ACC112 (cell line): ENCODE measurements around the gene LIPH.
"Not testable (repeated sequence)": the region's sequence is repeated elsewhere in the genome, so short reads cannot be mapped to it uniquely, and the experiment has no call there.

ENCODE experiments used
- H2AFZ ChIP-seq: fragments of 200-600 bp; sonication (generic); one replicate; pipeline ENCODE4 v1.6.0; 2017; ENCODE audit warnings: antibody characterized with exemption, low read length; ENCODE audit not compliant: unreplicated experiment
- H3K27ac ChIP-seq: fragments of 200-600 bp; sonication (generic); 2 replicates; pipeline ENCODE4 v1.5.1; 2014; ENCODE audit warnings: low read depth, mild to moderate bottlenecking, antibody characterized with exemption, low read length, moderate library complexity
- H3K27me3 ChIP-seq: fragments of 200-600 bp; sonication (generic); 2 replicates; pipeline ENCODE4 v1.6.1; 2014; ENCODE audit warnings: mild to moderate bottlenecking, antibody characterized with exemption, low read length, moderate library complexity, mixed read lengths; ENCODE audit not compliant: insufficient read depth
- H3K36me3 ChIP-seq: fragments of 200-600 bp; sonication (generic); 2 replicates; pipeline ENCODE4 v1.6.1; 2016; ENCODE audit warnings: mild to moderate bottlenecking, antibody characterized with exemption, low read length, moderate library complexity, mixed read lengths; ENCODE audit not compliant: insufficient read depth
- H3K4me1 ChIP-seq: fragments of 200-600 bp; sonication (generic); one replicate; pipeline ENCODE4 v1.6.1; 2016; ENCODE audit warnings: low read length, mixed read lengths; ENCODE audit not compliant: insufficient read depth, unreplicated experiment, control insufficient read depth
- H3K4me3 ChIP-seq: fragments of 200-600 bp; sonication (generic); 2 replicates; pipeline ENCODE4 v1.5.1; 2014; ENCODE audit warnings: mild to moderate bottlenecking, low read depth, low read length
- H3K79me2 ChIP-seq: fragments of 200-600 bp; sonication (generic); one replicate; pipeline ENCODE4 v1.6.0; 2016; ENCODE audit warnings: low read length; ENCODE audit not compliant: control insufficient read depth, unreplicated experiment, insufficient read depth

The LIPH gene

GRCh38 chr3:185489462-185489861 is 62.9 kb downstream of the LIPH start:
- H3K27me3 ChIP-seq: no peaks in the 10 kb centered on the region
- no peak overlapping the region for H3K4me3 ChIP-seq
- no peak overlapping the region for H2AFZ ChIP-seq
- H3K36me3 ChIP-seq: peaks cover 33% of the 10 kb centered on the region
- no peaks in the 10 kb centered on the region for H3K79me2 ChIP-seq
- no peak overlapping the region for H3K27ac ChIP-seq
- H3K4me1 ChIP-seq: no peaks in the 10 kb centered on the region

GRCh38 chr3:185488465-185488864 is 63.9 kb downstream of the LIPH start:
- H3K79me2 ChIP-seq: no peaks in the 10 kb centered on the region
- H3K4me3 ChIP-seq: no peak overlapping the region
- peaks cover 25% of the 10 kb centered on the region for H3K36me3 ChIP-seq

GRCh38 chr3:185486394-185486793 is 66.0 kb downstream of the LIPH start:
- H3K27ac ChIP-seq: no peak overlapping the region
- H3K4me3 ChIP-seq: no peak overlapping the region
- no peak overlapping the region for H2AFZ ChIP-seq
- no peaks in the 10 kb centered on the region for H3K4me1 ChIP-seq
- H3K36me3 ChIP-seq: peaks cover 14% of the 10 kb centered on the region
- H3K27me3 ChIP-seq: no peaks in the 10 kb centered on the region
- H3K79me2 ChIP-seq: no peaks in the 10 kb centered on the region

More at GRCh38 chr3:185488465-185488864, 63.9 kb downstream of the LIPH start:
- H2AFZ ChIP-seq: no peak overlapping the region
- H3K27ac ChIP-seq: no peak overlapping the region
- H3K27me3 ChIP-seq: no peaks in the 10 kb centered on the region
- no peaks in the 10 kb centered on the region for H3K4me1 ChIP-seq

GRCh38 chr3:185484296-185484695 is 68.1 kb downstream of the LIPH start:
- no peak overlapping the region for H2AFZ ChIP-seq
- no peak overlapping the region for H3K27ac ChIP-seq

GRCh38 chr3:185479373-185479945 is 72.9 kb downstream of the LIPH start:
- Histone ChIP-seq H3K27ac (no peak overlapping the region), H3K4me1 (no peaks in the 10 kb centered on the region), H3K27me3 (no peaks in the 10 kb centered on the region), H3K79me2 (no peaks in the 10 kb centered on the region), H3K4me3 (no peak overlapping the region), H3K36me3 (peaks cover 22% of the 10 kb centered on the region), H2AFZ (no peak overlapping the region)

More at GRCh38 chr3:185484296-185484695, 68.1 kb downstream of the LIPH start:
- Histone ChIP-seq H3K4me3 (no peak overlapping the region), H3K36me3 (peaks cover 10% of the 10 kb centered on the region), H3K4me1 (no peaks in the 10 kb centered on the region), H3K79me2 (no peaks in the 10 kb centered on the region), H3K27me3 (no peaks in the 10 kb centered on the region)

- Histone ChIP-seq H3K4me3 (no peak overlapping the region), H3K4me1 (no peaks in the 10 kb centered on the region), H2AFZ (no peak overlapping the region), H3K79me2 (no peaks in the 10 kb centered on the region), H3K27ac (no peak overlapping the region), H3K36me3 (peaks cover 22% of the 10 kb centered on the region), H3K27me3 (no peaks in the 10 kb centered on the region)
These were observed 75.1 kb downstream of the LIPH start for GRCh38 chr3:185477316-185477715.

- not testable (repeated sequence) for H2AFZ ChIP-seq, H3K4me1 ChIP-seq, H3K4me3 ChIP-seq, H3K27ac ChIP-seq, H3K27me3 ChIP-seq, H3K79me2 ChIP-seq
- peaks cover 18% of the 10 kb centered on the region for H3K36me3 ChIP-seq
These were observed 77.5 kb downstream of the LIPH start for GRCh38 chr3:185474922-185475321.

GRCh38 chr3:185473290-185473815 is 79.0 kb downstream of the LIPH start:
- H2AFZ ChIP-seq: no peak overlapping the region
- H3K27me3 ChIP-seq: no peaks in the 10 kb centered on the region
- no peak overlapping the region for H3K27ac ChIP-seq
- H3K79me2 ChIP-seq: no peaks in the 10 kb centered on the region
- H3K4me3 ChIP-seq: no peak overlapping the region
- peaks cover 18% of the 10 kb centered on the region for H3K36me3 ChIP-seq
- H3K4me1 ChIP-seq: no peaks in the 10 kb centered on the region

- Histone ChIP-seq H3K4me3 (no peak overlapping the region), H3K27ac (no peak overlapping the region), H3K36me3 (peaks cover 17% of the 10 kb centered on the region), H3K4me1 (no peaks in the 10 kb centered on the region), H3K79me2 (no peaks in the 10 kb centered on the region), H3K27me3 (no peaks in the 10 kb centered on the region), H2AFZ (no peak overlapping the region)
These were observed 82.1 kb downstream of the LIPH start for GRCh38 chr3:185470323-185470722.

GRCh38 chr3:185469542-185469941 is 82.8 kb downstream of the LIPH start:
- H2AFZ ChIP-seq: no peak overlapping the region
- H3K27me3 ChIP-seq: no peaks in the 10 kb centered on the region
- H3K4me1 ChIP-seq: no peaks in the 10 kb centered on the region
- H3K36me3 ChIP-seq: peaks cover 14% of the 10 kb centered on the region
- no peak overlapping the region for H3K4me3 ChIP-seq
- no peaks in the 10 kb centered on the region for H3K79me2 ChIP-seq
- H3K27ac ChIP-seq: no peak overlapping the region

- not testable (repeated sequence) for H3K4me3 ChIP-seq
These were observed 86.3 kb downstream of the LIPH start for GRCh38 chr3:185466123-185466522.

More at GRCh38 chr3:185466123-185466522, 86.3 kb downstream of the LIPH start:
- not testable (repeated sequence) for H3K79me2 ChIP-seq, H3K27ac ChIP-seq, H3K27me3 ChIP-seq, H3K4me1 ChIP-seq, H2AFZ ChIP-seq
- H3K36me3 ChIP-seq: peaks cover 14% of the 10 kb centered on the region
